Chondrocyte (in vitro differentiated cells): Measurements from ENCODE around the gene MST1. TPM values are rescaled to one million over a fixed set of nuclear protein-coding genes. Genes with fewer than 3 reads are reported as not detected.
A peak's percentile ranks its signal among the peaks of the same experiment; 100 is the strongest.

ENCODE experiments used
- DNase-seq: peaks from one replicate; pipeline ENCODE4 v3.0.0; 2021; ENCODE audit warnings: mixed read lengths, low spot score
- H3K27ac Mint-ChIP-seq: one replicate; pipeline ENCODE4 v1.8.0; 2021; ENCODE audit warnings: mild to moderate bottlenecking, moderate library complexity, mixed read lengths; ENCODE audit not compliant: unreplicated experiment
- H3K27me3 Mint-ChIP-seq: 2 replicates; pipeline ENCODE4 v1.8.0; 2021; ENCODE audit warnings: low read depth, mixed read lengths
- H3K36me3 Mint-ChIP-seq: 2 replicates; pipeline ENCODE4 v1.8.0; 2021; ENCODE audit warnings: low read depth, mixed read lengths
- H3K4me1 Mint-ChIP-seq: 2 replicates; pipeline ENCODE4 v1.8.0; 2021; ENCODE audit warnings: low read depth, mild to moderate bottlenecking, mixed read lengths
- H3K4me3 Mint-ChIP-seq: one replicate; pipeline ENCODE4 v1.8.0; 2021; ENCODE audit warnings: mild to moderate bottlenecking, moderate library complexity, mixed read lengths; ENCODE audit not compliant: unreplicated experiment
- H3K9me3 Mint-ChIP-seq: 2 replicates; pipeline ENCODE4 v1.8.0; 2021; ENCODE audit warnings: low read depth, mixed read lengths
- CTCF ChIP-seq: fragments of 200-600 bp; sonication (generic); IDR thresholded peaks from 2 replicates; pipeline ENCODE4 v1.5.0; 2021; ENCODE audit warnings: antibody characterized with exemption, mild to moderate bottlenecking, moderate library complexity
- long read RNA-seq: library from polyadenylated mRNA; stranded (forward); transcript quantifications from one replicate; pipeline ENCODE4 v2.0.0, GENCODE V29; 2021
- total RNA-seq: library from RNA; stranded (reverse); gene quantifications from 3 replicates; pipeline ENCODE4 v1.2.1, GENCODE V29; 2021

MST1 gene
- 17.6 to 24.4 TPM (median 19.1 TPM) in 3 replicates for total RNA-seq
- long read RNA-seq, partial matches to known transcripts: 0 of 5 reads
- long read RNA-seq, other reads (novel, unspliced or antisense): 5 of 5 reads

GRCh38 chr3:49689046-49689907 is at the start of gene MST1, which contains the start of gene RNF123:
Gene MST1 (minus strand): TSS chr3:49689474. CDS start chr3:49688691, 783 bp downstream.
Gene RNF123 (plus strand): TSS chr3:49689557. CDS start chr3:49691166, 1,609 bp downstream.
- no peaks in the 10 kb centered on the region for H3K9me3 Mint-ChIP-seq

GRCh38 chr3:49738067-49738713 is 48.9 kb upstream of the MST1 start:
- Mint-ChIP-seq H3K27ac (no peak overlapping the region), H3K9me3 (no peaks in the 10 kb centered on the region), H3K27me3 (no peaks in the 10 kb centered on the region), H3K4me1 (no peaks in the 10 kb centered on the region), H3K36me3 (peaks cover 11% of the 10 kb centered on the region), H3K4me3 (no peak overlapping the region)
- DNase-seq: no peak
- no peak for TF ChIP-seq CTCF

More at GRCh38 chr3:49689046-49689907, at the start of gene MST1, which contains the start of gene RNF123:
- no peak for DNase-seq
- peak; percentile 72 for TF ChIP-seq CTCF
- H3K4me3 Mint-ChIP-seq: peak within 1 kb of the TSS; percentile 95
- peak within 1 kb of the TSS; percentile 94 for H3K27ac Mint-ChIP-seq
- no peaks in the 10 kb centered on the region for H3K27me3 Mint-ChIP-seq
- peaks cover 29% of the 10 kb centered on the region for H3K4me1 Mint-ChIP-seq
- peaks cover 2% of the 10 kb centered on the region for H3K36me3 Mint-ChIP-seq

- no peaks in the 10 kb centered on the region for H3K9me3 Mint-ChIP-seq
- TF ChIP-seq CTCF: no peak
- H3K27ac Mint-ChIP-seq: no peak overlapping the region
- H3K4me3 Mint-ChIP-seq: no peak overlapping the region
- peaks cover 23% of the 10 kb centered on the region for H3K36me3 Mint-ChIP-seq
- no peaks in the 10 kb centered on the region for H3K4me1 Mint-ChIP-seq
- H3K27me3 Mint-ChIP-seq: no peaks in the 10 kb centered on the region
- DNase-seq: no peak
Observed at GRCh38 chr3:49734752-49735151, 45.5 kb upstream of the MST1 start.

GRCh38 chr3:49733551-49733950 is 44.3 kb upstream of the MST1 start:
- H3K36me3 Mint-ChIP-seq: peaks cover 23% of the 10 kb centered on the region
- H3K4me1 Mint-ChIP-seq: no peaks in the 10 kb centered on the region
- TF ChIP-seq CTCF: no peak
- H3K27ac Mint-ChIP-seq: no peak overlapping the region
- H3K4me3 Mint-ChIP-seq: no peak overlapping the region
- H3K9me3 Mint-ChIP-seq: no peaks in the 10 kb centered on the region
- DNase-seq: no peak
- H3K27me3 Mint-ChIP-seq: no peaks in the 10 kb centered on the region

GRCh38 chr3:49732597-49732996 is 43.3 kb upstream of the MST1 start:
- Mint-ChIP-seq H3K4me3 (no peak overlapping the region), H3K27ac (no peak overlapping the region), H3K36me3 (peaks cover 26% of the 10 kb centered on the region), H3K27me3 (no peaks in the 10 kb centered on the region), H3K9me3 (no peaks in the 10 kb centered on the region), H3K4me1 (no peaks in the 10 kb centered on the region)
- no peak for TF ChIP-seq CTCF
- DNase-seq: no peak
